ENCODE data around the gene UNC79. TPM values are rescaled to one million over a fixed set of nuclear protein-coding genes. Genes with fewer than 3 reads are reported as not detected.

Gene UNC79
- total RNA-seq, 1 donor from 2014 or later: 0.18 TPM

DNA sequence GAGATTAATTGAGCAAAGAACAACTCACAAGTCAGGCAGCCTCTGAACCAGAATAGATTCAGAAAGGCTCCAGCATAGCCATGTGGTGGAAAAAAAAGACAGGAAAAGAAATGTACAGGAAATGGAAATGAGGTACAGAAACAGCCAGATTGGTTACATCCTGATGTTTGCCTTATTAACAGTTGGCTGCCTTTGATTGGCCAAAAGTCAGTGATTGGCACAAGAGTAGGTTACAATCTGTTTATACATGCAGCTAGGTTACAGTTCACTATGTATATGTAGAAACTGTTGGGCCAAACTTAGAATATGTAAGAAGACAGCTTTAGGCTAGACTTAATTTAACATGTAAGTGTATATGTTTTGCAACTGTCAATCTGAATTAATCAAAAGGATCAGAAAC is 118.9 kb downstream of the UNC79 start:
- H3K9me3 ChIP-seq: no peaks in the 10 kb centered on the region
- no peak overlapping the region for H3K27ac ChIP-seq
- DNase-seq (no peak), ATAC-seq (no peak)
- no peaks in the 10 kb centered on the region for H3K27me3 ChIP-seq (ENCODE audit: low read depth)
- intact Hi-C loops (cut with DNase I): no loop called here
- H3K4me3 ChIP-seq: no peak overlapping the region
- TF ChIP-seq, protein P1, sequence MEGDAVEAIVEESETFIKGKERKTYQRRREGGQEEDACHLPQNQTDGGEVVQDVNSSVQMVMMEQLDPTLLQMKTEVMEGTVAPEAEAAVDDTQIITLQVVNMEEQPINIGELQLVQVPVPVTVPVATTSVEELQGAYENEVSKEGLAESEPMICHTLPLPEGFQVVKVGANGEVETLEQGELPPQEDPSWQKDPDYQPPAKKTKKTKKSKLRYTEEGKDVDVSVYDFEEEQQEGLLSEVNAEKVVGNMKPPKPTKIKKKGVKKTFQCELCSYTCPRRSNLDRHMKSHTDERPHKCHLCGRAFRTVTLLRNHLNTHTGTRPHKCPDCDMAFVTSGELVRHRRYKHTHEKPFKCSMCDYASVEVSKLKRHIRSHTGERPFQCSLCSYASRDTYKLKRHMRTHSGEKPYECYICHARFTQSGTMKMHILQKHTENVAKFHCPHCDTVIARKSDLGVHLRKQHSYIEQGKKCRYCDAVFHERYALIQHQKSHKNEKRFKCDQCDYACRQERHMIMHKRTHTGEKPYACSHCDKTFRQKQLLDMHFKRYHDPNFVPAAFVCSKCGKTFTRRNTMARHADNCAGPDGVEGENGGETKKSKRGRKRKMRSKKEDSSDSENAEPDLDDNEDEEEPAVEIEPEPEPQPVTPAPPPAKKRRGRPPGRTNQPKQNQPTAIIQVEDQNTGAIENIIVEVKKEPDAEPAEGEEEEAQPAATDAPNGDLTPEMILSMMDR (IDR thresholded peaks at IDR 0.05): no peak
- H3K4me1 ChIP-seq: no peaks in the 10 kb centered on the region
- no peaks in the 10 kb centered on the region for H3K36me3 ChIP-seq

DNA sequence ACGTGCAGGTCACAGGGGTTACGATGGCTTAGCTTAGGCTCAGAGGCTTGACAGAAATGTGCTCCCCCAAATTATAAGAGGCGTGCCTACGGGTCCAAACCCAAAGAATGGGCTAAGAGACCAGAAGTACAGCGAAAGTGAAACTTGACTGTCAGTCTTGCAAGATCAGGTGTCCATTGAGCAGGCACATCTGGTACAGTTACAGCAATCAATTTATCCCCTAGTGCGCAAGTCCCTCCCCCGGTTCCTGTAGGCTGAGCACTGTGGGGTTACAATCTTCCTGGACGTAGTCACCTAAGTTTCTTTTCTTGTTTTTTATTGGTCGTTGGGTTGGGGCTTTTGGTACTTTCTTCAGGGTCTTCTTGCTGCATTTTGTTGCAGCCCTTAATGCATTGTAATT is 134.2 kb downstream of the UNC79 start:
- no peaks in the 10 kb centered on the region for H3K36me3 ChIP-seq
- DNase-seq: no peak
- intact Hi-C loops (cut with DNase I): no loop called here

DNA sequence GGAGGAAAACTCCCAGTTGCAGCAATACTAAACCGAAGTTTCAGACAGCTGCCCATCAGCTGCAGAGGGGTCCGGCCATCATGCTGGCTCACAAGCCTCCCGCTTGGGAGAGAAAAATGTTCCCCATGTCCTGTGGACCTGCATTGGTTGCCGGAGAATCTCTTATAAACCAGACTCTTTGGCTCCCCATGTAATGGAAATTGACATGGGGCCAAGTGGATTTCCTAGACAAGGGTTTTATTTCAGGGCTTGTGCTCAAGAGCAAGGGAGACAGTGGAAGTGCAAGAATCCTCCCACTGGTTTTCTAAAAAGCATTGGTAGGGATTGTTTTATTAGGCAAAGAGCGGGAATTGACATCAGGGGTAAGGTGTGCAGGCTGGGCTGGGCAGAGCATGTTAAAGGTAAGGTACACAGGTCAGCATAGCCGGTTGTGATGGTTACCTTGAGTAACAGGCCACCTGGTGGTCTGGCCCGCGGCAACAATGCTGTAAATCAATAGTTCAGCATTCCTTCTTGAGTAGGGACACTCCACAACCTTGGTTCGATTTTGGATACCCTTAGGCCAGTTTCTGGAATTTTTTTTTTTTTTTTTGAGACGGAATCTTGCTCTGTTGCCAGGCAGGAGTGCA is 135.4 kb downstream of the UNC79 start:
- no peak overlapping the region for H3K4me3 ChIP-seq
- H3K9me3 ChIP-seq: no peaks in the 10 kb centered on the region
- ATAC-seq (no peak), DNase-seq (no peak)
- H3K27me3 ChIP-seq (ENCODE audit: low read depth): peaks cover 4% of the 10 kb centered on the region
- no peaks in the 10 kb centered on the region for H3K36me3 ChIP-seq
- H3K27ac ChIP-seq: no peak overlapping the region
- intact Hi-C loops (cut with DNase I): no loop called here
- TF ChIP-seq, protein P1 (IDR thresholded peaks at IDR 0.05): no peak
- H3K4me1 ChIP-seq: no peaks in the 10 kb centered on the region

More for the DNA sequence above, 134.2 kb downstream of the UNC79 start:
- Histone ChIP-seq H3K4me1 (no peaks in the 10 kb centered on the region), H3K4me3 (no peak overlapping the region), H3K27me3 (ENCODE audit: low read depth) (peaks cover 4% of the 10 kb centered on the region), H3K27ac (no peak overlapping the region), H3K9me3 (no peaks in the 10 kb centered on the region)
- TF ChIP-seq, protein P1 (IDR thresholded peaks at IDR 0.05): no peak
- no peak for ATAC-seq

DNA sequence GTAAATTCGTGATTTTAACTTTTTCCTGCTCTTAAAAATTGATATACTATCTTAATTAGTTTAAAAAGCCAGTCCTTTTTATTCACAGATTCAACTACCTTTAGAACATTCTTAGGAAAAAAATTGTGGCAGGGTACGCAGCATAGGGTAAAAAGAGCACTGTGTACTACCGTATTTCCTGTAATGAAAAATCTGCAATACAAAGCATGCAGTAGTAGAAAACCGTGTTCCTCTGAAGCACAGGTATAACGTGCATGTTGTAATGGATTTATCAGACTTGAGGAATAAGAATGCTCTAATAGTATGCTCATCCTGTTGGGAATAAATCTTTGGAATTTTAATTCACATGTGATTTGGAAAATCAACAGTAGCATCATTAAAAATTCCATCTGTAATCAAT is 140.5 kb downstream of the UNC79 start:
- no peaks in the 10 kb centered on the region for H3K9me3 ChIP-seq
- no peak for ATAC-seq
- no peak overlapping the region for H3K27ac ChIP-seq
- H3K27me3 ChIP-seq (ENCODE audit: low read depth): peaks cover 7% of the 10 kb centered on the region
- H3K4me3 ChIP-seq: no peak overlapping the region
- H3K4me1 ChIP-seq: no peaks in the 10 kb centered on the region
- DNase-seq: no peak
- intact Hi-C loops (cut with DNase I): no loop called here
- TF ChIP-seq, protein P1 (IDR thresholded peaks at IDR 0.05): no peak
- H3K36me3 ChIP-seq: no peaks in the 10 kb centered on the region

DNA sequence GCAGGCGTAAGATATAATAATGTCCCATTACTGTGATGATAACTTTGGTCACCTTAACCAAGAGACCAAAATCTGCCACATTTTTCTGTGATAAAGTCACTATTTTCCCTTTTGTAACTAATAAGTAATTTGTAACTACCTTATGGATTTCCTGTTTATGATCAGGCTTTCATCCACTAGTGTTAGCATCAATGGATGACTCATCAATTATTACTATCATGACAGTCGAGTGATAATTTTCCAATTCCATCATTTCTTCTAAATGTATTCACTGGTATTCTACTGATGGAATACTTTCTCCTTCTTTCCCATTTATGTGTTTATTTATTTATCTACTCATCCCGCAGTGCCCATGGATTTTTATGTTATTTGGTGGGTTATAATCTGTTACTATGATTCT is 148.4 kb downstream of the UNC79 start:
- Histone ChIP-seq H3K27me3 (ENCODE audit: low read depth) (no peaks in the 10 kb centered on the region), H3K36me3 (no peaks in the 10 kb centered on the region), H3K4me3 (no peak overlapping the region), H3K27ac (no peak overlapping the region), H3K9me3 (no peaks in the 10 kb centered on the region), H3K4me1 (no peaks in the 10 kb centered on the region)
- ATAC-seq: no peak
- DNase-seq: no peak
- intact Hi-C loops (cut with DNase I): no loop called here
- TF ChIP-seq, protein P1 (IDR thresholded peaks at IDR 0.05): no peak

All from lower lobe of right lung (tissue), 2 donors.